ENCODE measurements around the gene ANTXR2. TPM values are rescaled to one million over a fixed set of nuclear protein-coding genes. Genes with fewer than 3 reads are reported as not detected.

Gene ANTXR2
- total RNA-seq, 2 experiments from 2014 or later: 52.0 to 55.0 TPM

DNA sequence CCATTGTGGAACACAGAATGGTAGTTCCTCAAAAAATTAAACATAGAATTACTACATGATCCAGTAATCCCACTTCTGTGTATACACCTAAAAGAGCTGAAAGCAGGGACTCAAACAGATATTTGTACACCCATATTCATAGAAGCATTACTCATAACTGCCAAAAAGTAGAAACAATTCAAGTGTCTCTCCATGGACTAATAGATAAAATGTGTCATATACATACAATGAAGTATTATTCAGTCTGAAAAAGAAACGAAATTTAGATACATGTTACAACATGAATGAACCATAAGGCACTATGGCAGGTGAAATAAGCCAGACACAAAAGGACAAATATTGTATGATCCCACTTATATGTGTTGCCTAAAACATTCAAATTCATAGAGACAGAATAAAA lies 145.1 kb downstream of the ANTXR2 start:
- CTCF ChIA-PET: no interaction called here
- ATAC-seq (no peak), DNase-seq (no peak)
- Mint-ChIP-seq H3K36me3 (peaks cover 7% of the 10 kb centered on the region), H3K27ac (no peak overlapping the region), H3K27me3 (no peaks in the 10 kb centered on the region), H3K4me3 (no peak overlapping the region), H3K4me1 (no peaks in the 10 kb centered on the region), H3K9me3 (ENCODE audit: low read depth) (no peaks in the 10 kb centered on the region)

DNA sequence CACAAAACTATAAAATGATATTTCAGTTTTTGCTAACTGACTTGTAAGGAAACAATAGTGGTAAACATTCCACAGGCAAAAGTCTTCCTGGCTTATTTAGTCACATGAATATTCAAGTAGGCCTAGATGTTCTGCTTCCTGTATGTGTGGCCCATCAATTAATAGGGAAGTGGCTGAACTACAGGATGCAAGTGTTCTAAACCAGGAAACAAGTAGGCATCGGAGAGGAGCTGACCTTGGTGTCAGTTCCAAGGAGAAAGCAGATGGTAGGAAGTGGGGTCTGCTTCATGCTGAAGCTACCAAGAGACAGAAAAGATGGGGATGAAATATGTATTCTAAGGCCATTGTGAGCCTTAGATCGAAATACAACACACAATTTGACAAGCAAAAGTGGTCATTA lies 149.7 kb downstream of the ANTXR2 start:
- no peaks in the 10 kb centered on the region for H3K27me3 Mint-ChIP-seq
- DNase-seq (no peak), ATAC-seq (no peak)
- CTCF ChIA-PET: no interaction called here
- no peak overlapping the region for H3K27ac Mint-ChIP-seq
- no peaks in the 10 kb centered on the region for H3K9me3 Mint-ChIP-seq (ENCODE audit: low read depth)
- peaks cover 9% of the 10 kb centered on the region for H3K4me1 Mint-ChIP-seq
- no peak overlapping the region for H3K4me3 Mint-ChIP-seq
- peaks cover 10% of the 10 kb centered on the region for H3K36me3 Mint-ChIP-seq

GRCh38 chr4:79922011-79922410 lies 151.0 kb downstream of the ANTXR2 start:
- Mint-ChIP-seq H3K27ac (no peak overlapping the region), H3K4me3 (no peak overlapping the region), H3K4me1 (peaks cover 12% of the 10 kb centered on the region), H3K36me3 (peaks cover 9% of the 10 kb centered on the region), H3K9me3 (ENCODE audit: low read depth) (no peaks in the 10 kb centered on the region), H3K27me3 (no peaks in the 10 kb centered on the region)
- CTCF ChIA-PET: no interaction called here
- ATAC-seq: no peak
- no peak for DNase-seq

DNA sequence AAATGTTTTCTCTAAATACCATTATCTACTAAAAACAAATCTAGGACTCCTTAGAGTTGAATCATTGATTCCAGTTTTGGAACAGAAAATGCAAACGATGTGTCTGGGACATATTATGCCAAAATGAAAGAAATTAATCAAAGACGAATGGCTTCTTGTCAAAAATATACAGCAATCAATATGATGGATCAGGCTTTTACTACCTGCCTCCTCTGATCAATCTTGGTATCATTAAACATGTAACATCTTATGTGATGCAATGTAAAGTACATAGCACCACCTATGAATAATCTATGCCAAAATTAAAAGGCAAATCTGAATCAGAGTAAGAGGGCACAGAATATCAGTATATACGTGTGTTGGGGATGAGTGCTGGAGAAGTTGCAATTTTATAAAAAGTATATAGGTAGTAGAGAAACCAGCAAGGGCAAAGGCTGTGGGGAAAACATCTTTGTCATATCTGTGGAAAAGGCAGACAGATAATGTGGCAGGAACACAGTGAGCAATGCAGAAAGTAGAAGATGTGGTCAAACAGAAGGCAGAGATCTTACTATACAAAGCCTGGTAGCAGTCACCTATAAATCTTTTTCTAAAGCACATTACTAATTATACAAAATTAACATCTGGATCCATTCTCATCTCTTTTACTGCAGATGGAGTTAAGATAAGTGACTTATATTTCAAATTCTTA lies 152.7 kb downstream of the ANTXR2 start:
- Mint-ChIP-seq H3K9me3 (ENCODE audit: low read depth) (no peaks in the 10 kb centered on the region), H3K4me3 (no peak overlapping the region), H3K27me3 (no peaks in the 10 kb centered on the region), H3K36me3 (peaks cover 8% of the 10 kb centered on the region), H3K4me1 (peaks cover 12% of the 10 kb centered on the region), H3K27ac (no peak overlapping the region)
- peak; percentile 49 for ATAC-seq
- no peak for DNase-seq
- CTCF ChIA-PET: interaction anchor here (1.0 kb wide), 1 partner anchor 282 kb away, joined by 3 read pairs; no protein-coding TSS in a partner anchor

DNA sequence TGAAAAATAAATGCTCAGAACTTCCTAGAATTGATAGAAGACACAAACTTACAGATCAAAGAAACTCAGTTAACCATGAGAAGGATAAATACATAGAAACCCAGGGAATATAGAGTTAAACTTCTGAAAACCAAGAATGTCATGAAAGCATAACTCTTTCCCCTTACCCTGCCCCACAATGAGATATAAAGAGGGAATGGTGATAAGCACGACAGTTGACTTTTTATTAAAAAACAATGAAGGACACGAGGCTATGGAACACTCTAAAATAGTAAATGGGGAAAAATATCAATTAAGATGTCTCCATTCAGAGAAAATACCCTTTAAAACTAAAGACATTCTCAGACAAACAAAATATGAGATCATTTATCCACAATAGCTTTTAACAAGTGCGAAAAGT lies 154.7 kb downstream of the ANTXR2 start:
- CTCF ChIA-PET: interaction anchor here (0.9 to 1.8 kb wide), 2 partner anchors 55 to 266 kb away, joined by 3 to 5 read pairs; no protein-coding TSS in a partner anchor
- ATAC-seq (no peak), DNase-seq (no peak)
- H3K27me3 Mint-ChIP-seq: no peaks in the 10 kb centered on the region
- H3K36me3 Mint-ChIP-seq: peaks cover 8% of the 10 kb centered on the region
- H3K27ac Mint-ChIP-seq: no peak overlapping the region
- H3K9me3 Mint-ChIP-seq (ENCODE audit: low read depth): no peaks in the 10 kb centered on the region
- H3K4me1 Mint-ChIP-seq: peaks cover 24% of the 10 kb centered on the region
- no peak overlapping the region for H3K4me3 Mint-ChIP-seq

DNA sequence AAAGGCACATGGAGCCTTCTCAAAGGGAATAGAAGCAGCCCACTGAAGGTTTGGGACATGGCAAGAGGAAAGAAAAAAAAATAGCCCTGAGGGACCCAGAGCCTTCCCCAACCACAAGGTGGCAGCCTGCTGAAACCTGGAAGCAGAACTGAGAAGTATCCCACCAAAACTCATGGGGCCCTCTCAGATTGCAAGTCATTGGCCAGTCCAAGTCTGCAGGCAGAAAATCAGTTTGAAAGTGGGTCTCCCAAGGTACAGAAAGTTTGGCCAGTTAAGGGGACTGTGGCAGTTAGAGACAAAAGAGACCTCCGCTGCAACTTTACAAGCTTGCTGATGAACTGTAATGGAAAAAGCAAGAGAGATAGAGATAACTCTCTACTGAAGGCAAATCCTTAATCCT lies 155.8 kb downstream of the ANTXR2 start:
- no peaks in the 10 kb centered on the region for H3K9me3 Mint-ChIP-seq (ENCODE audit: low read depth)
- H3K36me3 Mint-ChIP-seq: peaks cover 5% of the 10 kb centered on the region
- H3K27me3 Mint-ChIP-seq: no peaks in the 10 kb centered on the region
- CTCF ChIA-PET: interaction anchor here (0.6 to 1.8 kb wide), 10 partner anchors 17 to 356 kb away, joined by 3 to 6 read pairs (median 3); no protein-coding TSS in a partner anchor
- ATAC-seq: peak; percentile 74
- peaks cover 26% of the 10 kb centered on the region for H3K4me1 Mint-ChIP-seq
- no peak overlapping the region for H3K27ac Mint-ChIP-seq
- no peak overlapping the region for H3K4me3 Mint-ChIP-seq
- DNase-seq: peak; percentile 70

DNA sequence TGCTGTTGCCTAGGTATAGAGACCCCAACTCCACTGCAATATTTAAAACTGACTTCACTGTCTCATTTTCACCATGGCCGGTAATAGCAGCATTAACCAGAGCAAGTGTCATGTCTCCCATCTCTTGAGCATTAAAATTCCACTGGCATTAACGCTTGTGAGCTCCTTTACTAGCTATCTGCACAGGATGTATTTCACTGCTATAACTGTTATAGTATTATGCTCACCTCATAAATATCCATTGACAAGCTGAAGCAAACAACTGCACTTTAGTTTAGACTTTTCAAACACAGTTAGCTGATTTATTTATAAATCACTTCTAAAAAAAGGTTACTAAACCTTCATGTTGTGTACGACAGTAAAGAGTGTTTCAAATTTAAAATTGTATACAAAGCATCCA lies 157.8 kb downstream of the ANTXR2 start:
- Mint-ChIP-seq H3K27ac (no peak overlapping the region), H3K36me3 (peaks cover 8% of the 10 kb centered on the region), H3K4me3 (no peak overlapping the region), H3K4me1 (peaks cover 19% of the 10 kb centered on the region), H3K27me3 (no peaks in the 10 kb centered on the region), H3K9me3 (ENCODE audit: low read depth) (no peaks in the 10 kb centered on the region)
- ATAC-seq: no peak
- CTCF ChIA-PET: interaction anchor here (1.1 kb wide), 1 partner anchor 271 kb away, joined by 4 read pairs; no protein-coding TSS in a partner anchor
- DNase-seq: no peak

DNA sequence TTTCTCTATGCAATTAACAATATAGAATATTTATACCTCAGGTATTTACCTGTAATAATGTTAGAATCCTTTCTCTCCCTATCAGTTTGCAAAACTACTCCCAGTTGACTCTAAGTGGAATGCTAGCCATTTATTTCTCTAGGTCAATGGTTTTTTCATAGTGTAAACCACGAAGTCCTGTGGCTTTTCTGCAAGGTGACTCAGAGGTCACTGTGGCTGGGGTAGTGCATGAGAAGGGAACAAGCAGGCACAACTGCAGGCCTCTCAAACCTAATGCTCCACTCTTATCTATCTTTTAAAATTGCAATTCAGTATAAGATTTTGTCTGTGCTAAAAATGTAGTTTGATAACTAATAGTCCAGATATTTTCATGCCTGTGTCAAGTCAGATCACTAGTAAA lies 159.4 kb downstream of the ANTXR2 start:
- CTCF ChIA-PET: no interaction called here
- Mint-ChIP-seq H3K36me3 (peaks cover 7% of the 10 kb centered on the region), H3K27ac (no peak overlapping the region), H3K27me3 (no peaks in the 10 kb centered on the region), H3K9me3 (ENCODE audit: low read depth) (no peaks in the 10 kb centered on the region), H3K4me3 (no peak overlapping the region), H3K4me1 (peaks cover 17% of the 10 kb centered on the region)
- DNase-seq (peak; percentile 56), ATAC-seq (peak; percentile 64)

GRCh38 chr4:79907001-79907400 lies 166.0 kb downstream of the ANTXR2 start:
- no peaks in the 10 kb centered on the region for H3K9me3 Mint-ChIP-seq (ENCODE audit: low read depth)
- CTCF ChIA-PET: no interaction called here
- no peak overlapping the region for H3K27ac Mint-ChIP-seq
- no peak for DNase-seq
- H3K36me3 Mint-ChIP-seq: peaks cover 36% of the 10 kb centered on the region
- ATAC-seq: no peak
- H3K27me3 Mint-ChIP-seq: no peaks in the 10 kb centered on the region
- peaks cover 6% of the 10 kb centered on the region for H3K4me1 Mint-ChIP-seq
- no peak overlapping the region for H3K4me3 Mint-ChIP-seq

DNA sequence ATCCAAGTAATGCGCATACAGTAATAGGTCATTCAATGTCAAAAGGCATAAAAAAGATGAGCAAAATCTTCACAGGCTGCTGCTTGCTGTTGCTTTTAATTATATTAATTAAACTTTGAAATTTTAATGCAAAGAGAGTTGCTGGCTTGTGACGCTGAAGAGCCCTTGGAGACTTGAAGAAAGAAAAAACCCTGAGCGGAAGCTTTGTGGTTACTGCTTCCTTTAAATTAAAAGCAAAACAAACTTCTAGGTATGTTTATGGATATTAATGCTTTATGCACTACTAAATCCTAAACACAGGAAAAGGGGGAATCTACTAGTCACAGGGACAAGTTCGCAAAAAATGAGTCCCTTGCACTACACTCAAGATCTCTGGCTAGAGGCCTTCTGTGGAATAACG lies 166.7 kb downstream of the ANTXR2 start:
- Mint-ChIP-seq H3K9me3 (ENCODE audit: low read depth) (no peaks in the 10 kb centered on the region), H3K4me3 (no peak overlapping the region), H3K27me3 (no peaks in the 10 kb centered on the region), H3K4me1 (peaks cover 6% of the 10 kb centered on the region), H3K27ac (no peak overlapping the region), H3K36me3 (peaks cover 36% of the 10 kb centered on the region)
- CTCF ChIA-PET: no interaction called here
- ATAC-seq (no peak), DNase-seq (no peak)

DNA sequence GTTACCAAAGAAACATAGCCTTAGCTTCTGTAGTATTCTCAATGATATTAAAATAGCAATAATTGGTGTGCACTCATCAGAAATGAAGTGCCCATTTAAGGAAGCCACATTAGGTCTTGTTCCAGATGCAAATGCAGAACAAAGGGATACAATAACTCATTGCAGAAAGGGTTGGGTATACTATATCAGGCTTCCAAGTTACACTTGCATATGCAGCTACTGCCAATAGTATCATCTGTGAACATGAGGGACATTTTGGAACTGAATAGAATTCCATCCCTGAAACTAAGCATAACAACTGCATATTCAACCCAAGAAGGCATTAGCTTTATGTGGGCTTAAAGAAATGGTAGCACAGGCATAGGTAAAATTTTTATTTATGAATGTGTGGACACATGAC lies 167.8 kb downstream of the ANTXR2 start:
- H3K4me1 Mint-ChIP-seq: peaks cover 6% of the 10 kb centered on the region
- CTCF ChIA-PET: no interaction called here
- DNase-seq (no peak), ATAC-seq (no peak)
- H3K36me3 Mint-ChIP-seq: peaks cover 33% of the 10 kb centered on the region
- H3K4me3 Mint-ChIP-seq: no peak overlapping the region
- H3K27ac Mint-ChIP-seq: no peak overlapping the region
- no peaks in the 10 kb centered on the region for H3K9me3 Mint-ChIP-seq (ENCODE audit: low read depth)
- no peaks in the 10 kb centered on the region for H3K27me3 Mint-ChIP-seq

DNA sequence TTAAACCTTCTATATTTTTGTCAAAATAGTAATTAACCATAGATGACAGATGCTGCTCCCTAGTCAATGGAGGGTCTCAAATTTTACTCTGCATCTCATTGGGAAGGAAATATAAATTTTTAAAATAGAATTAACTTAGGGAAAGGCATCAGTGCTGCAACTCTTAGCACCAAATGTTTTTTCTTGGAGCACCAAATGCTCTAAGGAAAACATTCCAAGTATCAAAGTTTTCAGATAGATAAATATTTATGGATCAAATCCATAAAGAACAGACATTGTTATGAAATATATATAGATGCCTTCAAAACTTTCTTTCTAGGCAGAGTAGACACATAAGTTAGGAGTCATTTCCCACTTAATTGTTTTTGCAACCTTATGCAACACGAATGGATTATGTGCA lies 168.7 kb downstream of the ANTXR2 start:
- ATAC-seq (no peak), DNase-seq (no peak)
- Mint-ChIP-seq H3K36me3 (peaks cover 33% of the 10 kb centered on the region), H3K27ac (no peak overlapping the region), H3K27me3 (no peaks in the 10 kb centered on the region), H3K4me1 (peaks cover 6% of the 10 kb centered on the region), H3K4me3 (no peak overlapping the region), H3K9me3 (ENCODE audit: low read depth) (no peaks in the 10 kb centered on the region)
- CTCF ChIA-PET: no interaction called here

DNA sequence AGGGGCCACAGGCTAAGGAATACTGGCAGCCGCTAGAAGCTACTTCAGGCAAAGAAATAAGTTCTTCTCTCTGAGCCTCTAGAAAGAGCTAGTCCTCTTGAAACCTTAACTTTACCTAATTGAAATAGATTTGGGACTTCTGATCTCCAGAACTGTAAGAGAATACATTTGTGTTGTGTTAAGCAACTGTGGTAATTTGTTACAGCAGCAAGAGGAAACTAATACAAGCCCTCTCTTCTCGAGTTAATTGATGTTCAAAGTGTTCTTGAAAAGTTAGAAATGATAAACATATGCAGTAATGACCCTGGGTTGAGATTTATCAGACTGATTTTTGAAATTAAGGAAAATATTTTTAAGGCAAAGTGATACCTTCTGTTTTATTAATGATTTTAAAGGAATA lies 172.8 kb downstream of the ANTXR2 start:
- peaks cover 12% of the 10 kb centered on the region for H3K27me3 Mint-ChIP-seq
- H3K36me3 Mint-ChIP-seq: peaks cover 8% of the 10 kb centered on the region
- no peaks in the 10 kb centered on the region for H3K4me1 Mint-ChIP-seq
- ATAC-seq: no peak
- DNase-seq: no peak
- no peak overlapping the region for H3K4me3 Mint-ChIP-seq
- CTCF ChIA-PET: interaction anchor here (1.5 kb wide), 1 partner anchor 17 kb away, joined by 3 read pairs; no protein-coding TSS in a partner anchor
- H3K9me3 Mint-ChIP-seq (ENCODE audit: low read depth): no peaks in the 10 kb centered on the region
- H3K27ac Mint-ChIP-seq: no peak overlapping the region

DNA sequence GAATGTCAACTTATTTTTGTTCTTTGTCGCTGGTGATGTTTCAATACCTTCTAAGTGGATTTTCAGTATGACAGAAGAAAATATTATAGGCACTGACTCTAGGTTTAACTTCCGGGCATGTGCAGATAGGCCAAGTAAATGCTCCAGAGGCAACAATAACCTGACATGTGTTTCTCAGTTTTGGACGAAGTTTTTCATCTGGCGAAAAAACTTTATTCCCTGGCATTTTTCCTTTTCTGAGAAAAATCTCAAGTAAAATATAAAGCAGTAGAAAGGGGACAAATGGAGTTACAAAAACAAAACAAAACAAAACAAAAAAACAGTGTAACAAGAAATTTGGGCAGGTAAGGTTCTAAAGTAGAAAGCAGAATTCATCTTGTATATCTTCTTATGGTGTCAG lies 173.5 kb downstream of the ANTXR2 start:
- H3K4me1 Mint-ChIP-seq: no peaks in the 10 kb centered on the region
- no peaks in the 10 kb centered on the region for H3K9me3 Mint-ChIP-seq (ENCODE audit: low read depth)
- H3K4me3 Mint-ChIP-seq: no peak overlapping the region
- CTCF ChIA-PET: no interaction called here
- no peak for ATAC-seq
- no peak for DNase-seq
- H3K27ac Mint-ChIP-seq: no peak overlapping the region
- H3K36me3 Mint-ChIP-seq: peaks cover 5% of the 10 kb centered on the region
- peaks cover 13% of the 10 kb centered on the region for H3K27me3 Mint-ChIP-seq

Data from activated CD8-positive, alpha-beta memory T cell treated with anti-CD3 and anti-CD28 coated beads, Interleukin-2, amount 10 ng/mL, durations not matched to agents 7 days and 5 days (primary cell).